Measurements from ENCODE around the gene IRX2. TPM values are rescaled to one million over a fixed set of nuclear protein-coding genes. Genes with fewer than 3 reads are reported as not detected.

IRX2 gene
- total RNA-seq, 1 experiment from 2014 or later, result not detected

GRCh38 chr5:2738700-2739359 is 12.6 kb downstream of the IRX2 start:
- H3K4me2 ChIP-seq, result no peak overlapping the region
- no peak overlapping the region for H3K4me3 ChIP-seq
- intact Hi-C loops (cut with micrococcal nuclease; ENCODE audit: unreplicated experiment), result no loop called here
- H2AFZ ChIP-seq, result no peak overlapping the region
- no peak for TF ChIP-seq EZH2 (IDR thresholded peaks at IDR 0.05; ENCODE audit: low read depth)
- TF ChIP-seq, protein P1, sequence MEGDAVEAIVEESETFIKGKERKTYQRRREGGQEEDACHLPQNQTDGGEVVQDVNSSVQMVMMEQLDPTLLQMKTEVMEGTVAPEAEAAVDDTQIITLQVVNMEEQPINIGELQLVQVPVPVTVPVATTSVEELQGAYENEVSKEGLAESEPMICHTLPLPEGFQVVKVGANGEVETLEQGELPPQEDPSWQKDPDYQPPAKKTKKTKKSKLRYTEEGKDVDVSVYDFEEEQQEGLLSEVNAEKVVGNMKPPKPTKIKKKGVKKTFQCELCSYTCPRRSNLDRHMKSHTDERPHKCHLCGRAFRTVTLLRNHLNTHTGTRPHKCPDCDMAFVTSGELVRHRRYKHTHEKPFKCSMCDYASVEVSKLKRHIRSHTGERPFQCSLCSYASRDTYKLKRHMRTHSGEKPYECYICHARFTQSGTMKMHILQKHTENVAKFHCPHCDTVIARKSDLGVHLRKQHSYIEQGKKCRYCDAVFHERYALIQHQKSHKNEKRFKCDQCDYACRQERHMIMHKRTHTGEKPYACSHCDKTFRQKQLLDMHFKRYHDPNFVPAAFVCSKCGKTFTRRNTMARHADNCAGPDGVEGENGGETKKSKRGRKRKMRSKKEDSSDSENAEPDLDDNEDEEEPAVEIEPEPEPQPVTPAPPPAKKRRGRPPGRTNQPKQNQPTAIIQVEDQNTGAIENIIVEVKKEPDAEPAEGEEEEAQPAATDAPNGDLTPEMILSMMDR (conservative IDR thresholded peaks at IDR 0.05), result no peak
- ChIA-PET POLR2A (ENCODE audit: unreplicated experiment) (no interaction called here), CTCF (no interaction called here)
- no peak for DNase-seq
- H3K27me3 ChIP-seq (ENCODE audit: insufficient read depth, low read depth), result peaks cover 98% of the 10 kb centered on the region
- no peaks in the 10 kb centered on the region for H3F3A ChIP-seq (ENCODE audit: insufficient read depth, low read depth)
- no peaks in the 10 kb centered on the region for H3K9me3 ChIP-seq (ENCODE audit: insufficient read depth, low read depth)
- H3K36me3 ChIP-seq (ENCODE audit: low read depth), result no peaks in the 10 kb centered on the region
- no peaks in the 10 kb centered on the region for H4K20me1 ChIP-seq (ENCODE audit: insufficient read depth)
- no TSS peak for BruUV-seq (replicated peaks)
- H3K4me1 ChIP-seq (replicated peaks; ENCODE audit: insufficient read depth), result no peaks in the 10 kb centered on the region
- no peaks in the 10 kb centered on the region for H3K79me2 ChIP-seq (ENCODE audit: low read depth)
- H3K9me2 ChIP-seq (ENCODE audit: insufficient read depth), result no peaks in the 10 kb centered on the region
- no peak overlapping the region for H3K27ac ChIP-seq

GRCh38 chr5:2738156-2738699 is 13.2 kb downstream of the IRX2 start:
- no peaks in the 10 kb centered on the region for H3K79me2 ChIP-seq (ENCODE audit: low read depth)
- H3F3A ChIP-seq (ENCODE audit: insufficient read depth, low read depth), result no peaks in the 10 kb centered on the region
- peaks cover 98% of the 10 kb centered on the region for H3K27me3 ChIP-seq (ENCODE audit: insufficient read depth, low read depth)
- intact Hi-C loops (cut with micrococcal nuclease; ENCODE audit: unreplicated experiment), result no loop called here
- H3K4me2 ChIP-seq, result no peak overlapping the region
- DNase-seq, result no peak
- no peak overlapping the region for H2AFZ ChIP-seq
- no peaks in the 10 kb centered on the region for H3K9me3 ChIP-seq (ENCODE audit: insufficient read depth, low read depth)
- no peak overlapping the region for H3K27ac ChIP-seq
- CTCF ChIA-PET, result no interaction called here
- H3K36me3 ChIP-seq (ENCODE audit: low read depth), result no peaks in the 10 kb centered on the region
- no peaks in the 10 kb centered on the region for H4K20me1 ChIP-seq (ENCODE audit: insufficient read depth)
- no peaks in the 10 kb centered on the region for H3K9me2 ChIP-seq (ENCODE audit: insufficient read depth)
- TF ChIP-seq, protein P1 (conservative IDR thresholded peaks at IDR 0.05), result no peak
- no peak for TF ChIP-seq EZH2 (IDR thresholded peaks at IDR 0.05; ENCODE audit: low read depth)
- no peaks in the 10 kb centered on the region for H3K4me1 ChIP-seq (replicated peaks; ENCODE audit: insufficient read depth)
- no peak overlapping the region for H3K4me3 ChIP-seq
- POLR2A ChIA-PET (ENCODE audit: unreplicated experiment), result no interaction called here
- no TSS peak for BruUV-seq (replicated peaks)

GRCh38 chr5:2737273-2738155 is 14.0 kb downstream of the IRX2 start:
- ChIA-PET POLR2A (ENCODE audit: unreplicated experiment) (interaction anchor here (0.7 kb wide), 1 partner anchor 31 kb away, joined by 3 read pairs; no protein-coding TSS in a partner anchor), CTCF (no interaction called here)
- no peak for DNase-seq
- Histone ChIP-seq H3K9me3 (ENCODE audit: insufficient read depth, low read depth) (no peaks in the 10 kb centered on the region), H3K4me2 (no peak overlapping the region), H2AFZ (no peak overlapping the region), H3K4me3 (no peak overlapping the region), H3K27me3 (ENCODE audit: insufficient read depth, low read depth) (peaks cover 98% of the 10 kb centered on the region), H3K9me2 (ENCODE audit: insufficient read depth) (no peaks in the 10 kb centered on the region), H3F3A (ENCODE audit: insufficient read depth, low read depth) (no peaks in the 10 kb centered on the region), H3K36me3 (ENCODE audit: low read depth) (no peaks in the 10 kb centered on the region), H3K4me1 (replicated peaks; ENCODE audit: insufficient read depth) (no peaks in the 10 kb centered on the region), H3K79me2 (ENCODE audit: low read depth) (no peaks in the 10 kb centered on the region), H3K27ac (no peak overlapping the region), H4K20me1 (ENCODE audit: insufficient read depth) (no peaks in the 10 kb centered on the region)
- BruUV-seq (replicated peaks), result no TSS peak
- intact Hi-C loops (cut with micrococcal nuclease; ENCODE audit: unreplicated experiment), result no loop called here
- no peak for TF ChIP-seq EZH2 (IDR thresholded peaks at IDR 0.05; ENCODE audit: low read depth)
- TF ChIP-seq, protein P1 (conservative IDR thresholded peaks at IDR 0.05), result no peak
